Medulla oblongata (tissue), 1 donor: ENCODE data around the gene CHID1.
A peak's percentile ranks its signal among the peaks of the same experiment; 100 is the strongest.

Experiments used
- DNase-seq: peaks from one replicate; pipeline ENCODE4 v3.0.0-alpha.2; 2015; ENCODE audit errors: extremely low spot score

CHID1 gene

GRCh38 chr11:933142-933851 is 22.7 kb upstream of the CHID1 start:
- DNase-seq: peak; percentile 38

- DNase-seq: no peak
Measured at GRCh38 chr11:932435-932834, 21.8 kb upstream of the CHID1 start.

- no peak for DNase-seq
Measured at GRCh38 chr11:931385-931784, 20.8 kb upstream of the CHID1 start.

GRCh38 chr11:929405-929804 is 18.8 kb upstream of the CHID1 start:
- no peak for DNase-seq

GRCh38 chr11:928786-929185 is 18.2 kb upstream of the CHID1 start:
- no peak for DNase-seq

- no peak for DNase-seq
Measured at GRCh38 chr11:927871-928270, 17.3 kb upstream of the CHID1 start.

GRCh38 chr11:926341-926916 is 15.8 kb upstream of the CHID1 start:
- no peak for DNase-seq

- peak; percentile 83 for DNase-seq
Measured at GRCh38 chr11:925496-926301, 15.1 kb upstream of the CHID1 start, which contains the start of gene AP2A2. TSS of gene AP2A2 (plus strand) at chr11:925870. CDS start at chr11:926022, 152 bp downstream.

GRCh38 chr11:925158-925495 is 14.5 kb upstream of the CHID1 start:
- DNase-seq: no peak

GRCh38 chr11:924406-925157 is 14.0 kb upstream of the CHID1 start:
- DNase-seq: no peak

- peak; percentile 77 for DNase-seq
Measured at GRCh38 chr11:923691-924405, 13.2 kb upstream of the CHID1 start.

GRCh38 chr11:921921-922678 is 11.5 kb upstream of the CHID1 start:
- DNase-seq: no peak

- no peak for DNase-seq
Measured at GRCh38 chr11:917426-917825, 6.8 kb upstream of the CHID1 start.

- DNase-seq: no peak
Measured at GRCh38 chr11:914747-915501, 4.3 kb upstream of the CHID1 start.

- DNase-seq: no peak
Measured at GRCh38 chr11:914204-914603, 3.6 kb upstream of the CHID1 start.

- no peak for DNase-seq
Measured at GRCh38 chr11:913043-913442, 2.4 kb upstream of the CHID1 start.

GRCh38 chr11:912266-912665 is 1.7 kb upstream of the CHID1 start:
- DNase-seq: no peak

GRCh38 chr11:911890-912219 is 1.2 kb upstream of the CHID1 start:
- DNase-seq: no peak

GRCh38 chr11:911031-911889 is 650 bp upstream of the CHID1 start:
- DNase-seq: no peak
